Gastrocnemius medialis (tissue), 4 donors: ENCODE measurements around the gene NGRN. TPM values are rescaled to one million over a fixed set of nuclear protein-coding genes. Genes with fewer than 3 reads are reported as not detected.
"Not testable (repeated sequence)": the region's sequence is repeated elsewhere in the genome, so short reads cannot be mapped to it uniquely, and the experiment has no call there.

Experiments used
- ATAC-seq, 2 donors: fragments of 150-250 bp; one replicate each; pipeline ENCODE4 v1.9.1; 2016
- DNase-seq, 2 donors: peaks; one replicate each; pipeline ENCODE4 v3.0.0-alpha.2; 2019
- H3K27ac ChIP-seq, 4 donors: fragments of 200-600 bp; sonication (generic); 1 replicate in 1 of 4; 2 replicates in 3 of 4; pipeline ENCODE4 v1.5.1; 2016 to 2018; ENCODE audit warnings: mild to moderate bottlenecking in 2 of 4, moderate library complexity in 1 of 4
- H3K27me3 ChIP-seq, 3 donors: fragments of 200-600 bp; sonication (generic) in 2 of 3; 1 replicate in 1 of 3; 2 replicates in 2 of 3; pipeline versions ENCODE4 v1.5.1 to v1.6.0; 2016 to 2019; ENCODE audit warnings: mild to moderate bottlenecking in 1 of 3, moderate library complexity in 1 of 3
- H3K36me3 ChIP-seq, 2 donors: fragments of 200-600 bp; sonication (generic) in 1 of 2; one replicate each; pipeline ENCODE4 v1.5.1; 2017 to 2018
- H3K4me1 ChIP-seq, 2 donors: fragments of 200-600 bp; sonication (generic) in 1 of 2; one replicate each; pipeline ENCODE4 v1.5.1; 2016 to 2017; ENCODE audit warnings: mild to moderate bottlenecking in 2 of 2
- H3K4me3 ChIP-seq, 4 donors: fragments of 200-600 bp; sonication (generic) in 3 of 4; 1 replicate in 1 of 4; 2 replicates in 3 of 4; pipeline ENCODE4 v1.5.1; 2016 to 2019; ENCODE audit warnings: mild to moderate bottlenecking in 2 of 4
- H3K9me3 ChIP-seq, 3 donors: fragments of 200-600 bp; sonication (generic) in 2 of 3; 1 replicate in 1 of 3; 2 replicates in 2 of 3; pipeline ENCODE4 v1.5.1; 2016 to 2019
- CTCF ChIP-seq, 5 experiments: fragments of 450-650 bp in 3 of 5; fragments of 200-600 bp in 2 of 5; sonication (generic) in 2 of 5; IDR thresholded peaks in 4 of 5; conservative IDR thresholded peaks in 1 of 5; 1 replicate in 4 of 5; 2 replicates in 1 of 5; pipeline ENCODE4 v1.5.1; 2016 to 2019; ENCODE audit warnings: antibody characterized with exemption in 5 of 5, mild to moderate bottlenecking in 3 of 5, moderate library complexity in 3 of 5
- POLR2A ChIP-seq, 2 donors: fragments of 450-650 bp; IDR thresholded peaks; one replicate each; pipeline ENCODE4 v1.6.1; 2017; ENCODE audit warnings: antibody characterized with exemption in 2 of 2, mild to moderate bottlenecking in 2 of 2, moderate library complexity in 2 of 2
- in situ Hi-C, 4 donors: fragments of 200-750 bp; cut with MboI; loops; one replicate each; pipeline versions ENCODE4 v1.15.0 to v1.8.0; 2017; ENCODE audit warnings: low sequenced_read_pairs in 4 of 4
- intact Hi-C: fragments of 100-400 bp; cut with DNase I; formaldehyde crosslinking; loops from one replicate; pipeline ENCODE4 v1.15.1; 2023; ENCODE audit warnings: low total_unique reads
- total RNA-seq, 4 donors: library from RNA; depleted of rRNA; stranded (reverse); fragments of >200 nt; gene quantifications; one replicate each; pipeline versions ENCODE4 v1.1.0 to v1.2.3, GENCODE V29; 2016

Gene NGRN
- total RNA-seq, 4 donors from 2014 or later, result 160 to 323 (median 274) TPM

GRCh38 chr15:90294159-90294558, 28.7 kb downstream of the NGRN start:
- Histone ChIP-seq H3K4me1 (no peaks in the 10 kb centered on the region), H3K4me3 (no peak overlapping the region), H3K27me3 (no peaks in the 10 kb centered on the region), H3K9me3 (no peaks in the 10 kb centered on the region), H3K36me3 (no peaks in the 10 kb centered on the region), H3K27ac (no peak overlapping the region)
- DNase-seq (no peak), ATAC-seq (no peak)
- in situ Hi-C loops (no loop called here), intact Hi-C loops (no loop called here)
- TF ChIP-seq CTCF (IDR thresholded peaks at IDR 0.05 in 4 of 5, conservative IDR thresholded peaks at IDR 0.05 in 1 of 5), result no peak
- TF ChIP-seq POLR2A (IDR thresholded peaks at IDR 0.05), result no peak

- Histone ChIP-seq H3K27ac (no peak overlapping the region), H3K4me3 (no peak overlapping the region), H3K4me1 (no peaks in the 10 kb centered on the region), H3K9me3 (no peaks in the 10 kb centered on the region), H3K27me3 (no peaks in the 10 kb centered on the region), H3K36me3 (no peaks in the 10 kb centered on the region)
- in situ Hi-C loops, result no loop called here
- intact Hi-C loops, result no loop called here
- no peak for ATAC-seq
- DNase-seq, result no peak
- no peak for TF ChIP-seq CTCF (IDR thresholded peaks at IDR 0.05 in 4 of 5, conservative IDR thresholded peaks at IDR 0.05 in 1 of 5)
- TF ChIP-seq POLR2A (IDR thresholded peaks at IDR 0.05), result no peak
Observed at GRCh38 chr15:90294601-90295269, 29.3 kb downstream of the NGRN start.

- Histone ChIP-seq H3K4me3 (no peak overlapping the region), H3K9me3 (no peaks in the 10 kb centered on the region), H3K27me3 (no peaks in the 10 kb centered on the region), H3K27ac (no peak overlapping the region), H3K36me3 (no peaks in the 10 kb centered on the region), H3K4me1 (no peaks in the 10 kb centered on the region)
- in situ Hi-C loops (no loop called here), intact Hi-C loops (no loop called here)
- no peak for TF ChIP-seq CTCF (IDR thresholded peaks at IDR 0.05 in 4 of 5, conservative IDR thresholded peaks at IDR 0.05 in 1 of 5)
- no peak for TF ChIP-seq POLR2A (IDR thresholded peaks at IDR 0.05)
- DNase-seq (no peak), ATAC-seq (no peak)
Observed at GRCh38 chr15:90295270-90295648, 29.8 kb downstream of the NGRN start.

- ATAC-seq, H3K4me3 ChIP-seq, in situ Hi-C loops, H3K27me3 ChIP-seq, DNase-seq, H3K36me3 ChIP-seq, intact Hi-C loops, H3K27ac ChIP-seq, H3K4me1 ChIP-seq, H3K9me3 ChIP-seq: not testable (repeated sequence)
Observed at GRCh38 chr15:90296316-90296884, 30.9 kb downstream of the NGRN start.

GRCh38 chr15:90297021-90297420, 31.5 kb downstream of the NGRN start:
- H3K27me3 ChIP-seq, result no peaks in the 10 kb centered on the region
- no peaks in the 10 kb centered on the region for H3K9me3 ChIP-seq
- TF ChIP-seq CTCF (IDR thresholded peaks at IDR 0.05 in 4 of 5, conservative IDR thresholded peaks at IDR 0.05 in 1 of 5) (no peak), POLR2A (IDR thresholded peaks at IDR 0.05) (no peak)
- intact Hi-C loops (no loop called here), in situ Hi-C loops (no loop called here)
- peaks cover 0 to 3% of the 10 kb centered on the region in 2 donors for H3K4me1 ChIP-seq
- no peak overlapping the region for H3K27ac ChIP-seq
- no peaks in the 10 kb centered on the region for H3K36me3 ChIP-seq
- DNase-seq (no peak), ATAC-seq (no peak)
- H3K4me3 ChIP-seq, result no peak overlapping the region
